GM21447 (cell line): ENCODE data around the gene MAP2K4.
"Not testable (repeated sequence)": the region's sequence is repeated elsewhere in the genome, so short reads cannot be mapped to it uniquely, and the experiment has no call there.

Experiments used
- ATAC-seq: cut with Tn5 transposase; IDR thresholded peaks from one replicate; pipeline ENCODE4 v1.9.1; 2021; ENCODE audit not compliant: unreplicated experiment

MAP2K4 gene

GRCh38 chr17:12137859-12138258 lies 117.2 kb downstream of the MAP2K4 start:
- no peak for ATAC-seq

GRCh38 chr17:12140685-12141084 lies 120.0 kb downstream of the MAP2K4 start:
- ATAC-seq, result no peak

DNA sequence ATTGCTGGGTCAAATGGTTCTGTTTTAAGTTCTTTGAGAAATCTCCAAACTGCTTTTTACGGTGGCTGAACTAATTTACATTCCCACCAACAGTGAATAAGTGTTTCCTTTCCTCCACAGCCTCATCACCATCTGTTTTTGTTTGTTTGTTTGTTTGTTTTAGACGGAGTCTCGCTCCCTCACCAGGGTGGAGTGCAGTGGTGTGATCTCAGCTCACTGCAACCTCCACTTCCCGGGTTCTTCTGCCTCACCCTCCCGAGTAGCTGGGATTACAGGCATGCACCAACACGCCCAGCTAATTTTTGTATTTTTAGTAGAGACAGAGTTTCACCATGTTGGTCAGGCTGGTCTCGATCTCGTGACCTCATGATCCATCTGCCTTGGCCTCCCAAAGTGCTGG lies 141.5 kb downstream of the MAP2K4 start:
- ATAC-seq, result not testable (repeated sequence)

DNA sequence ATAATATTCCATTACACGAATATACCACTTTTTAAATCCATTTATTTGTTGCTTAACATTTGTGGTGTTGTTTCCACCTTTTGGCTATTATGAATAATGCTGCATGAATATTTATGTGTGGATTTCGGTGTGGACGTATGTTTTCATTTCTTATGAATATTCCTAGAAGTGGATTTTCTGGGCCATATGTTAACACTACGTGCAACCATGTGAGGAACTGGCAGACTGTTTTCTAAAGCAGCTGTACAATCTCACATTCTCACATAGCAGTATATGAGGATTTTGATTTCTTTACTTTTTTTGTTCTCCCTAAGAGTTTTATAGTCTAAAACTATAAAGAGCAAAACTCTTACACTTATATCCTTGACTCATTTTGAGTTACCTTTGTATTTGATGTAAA lies 143.4 kb downstream of the MAP2K4 start:
- no peak for ATAC-seq

GRCh38 chr17:12178644-12179330 lies 158.1 kb downstream of the MAP2K4 start:
- ATAC-seq, result no peak

GRCh38 chr17:12180644-12181261 lies 160.1 kb downstream of the MAP2K4 start:
- no peak for ATAC-seq

GRCh38 chr17:12187658-12188057 lies 167.0 kb downstream of the MAP2K4 start:
- no peak for ATAC-seq

GRCh38 chr17:12193144-12193735 lies 172.6 kb downstream of the MAP2K4 start:
- no peak for ATAC-seq
